K562 (cell line): ENCODE measurements around the gene P2RX5.

Source experiments
- HDAC6 ChIP-seq: IDR thresholded peaks from 2 replicates; pipeline ENCODE4 v1.6.1; 2012; ENCODE audit warnings: low read depth, mild to moderate bottlenecking, control low read depth, inconsistent platforms, low read length, moderate library complexity
- HNRNPUL1 ChIP-seq: fragments of 200-400 bp; formaldehyde crosslinking; IDR thresholded peaks from 2 replicates; pipeline ENCODE4 v1.6.1; 2017; ENCODE audit warnings: low read length
- MEF2A ChIP-seq: IDR thresholded peaks from 2 replicates; pipeline ENCODE4 v1.6.1; 2011; ENCODE audit warnings: low read depth, mild to moderate bottlenecking, low read length, moderate library complexity; ENCODE audit not compliant: control insufficient read depth

GRCh38 chr17:3643889-3644349 lies 52.0 kb downstream of the P2RX5 start:
- TF ChIP-seq MEF2A, result no peak
- no peak for TF ChIP-seq HNRNPUL1
- TF ChIP-seq HDAC6, result no peak
